HCT116 (cell line): ENCODE data around the gene RAI1. TPM values are rescaled to one million over a fixed set of nuclear protein-coding genes. Genes with fewer than 3 reads are reported as not detected.

Source experiments
- ATAC-seq: fragments of 200-7000 bp; cut with Tn5 transposase; 2 replicates; pipeline ENCODE4 v1.9.1; 2020; ENCODE audit warnings: mild to moderate bottlenecking, moderate library complexity
- BruUV-seq: library from RNA; stranded (reverse); fragments of 400-500 nt; replicated peaks from 2 replicates; lab custom pipeline; 2021; lab: Mats Ljungman, UMichigan
- CTCF ChIA-PET: fragments of 300-600 bp; sonication (Branson Sonifier 250); formaldehyde crosslinking; loops from one replicate; lab custom pipeline; 2021; ENCODE audit warnings: antibody characterized with exemption; lab: Charles Lee
- POLR2A ChIA-PET: fragments of 300-600, 350-600 bp; sonication (Branson Sonifier 250); formaldehyde crosslinking; loops from one replicate; lab custom pipeline; 2021; ENCODE audit warnings: antibody characterized with exemption; lab: Charles Lee
- RAD21 ChIA-PET, 2 experiments: fragments of 300-600 bp; sonication (Branson Sonifier 250); formaldehyde crosslinking; loops; one replicate each; lab custom pipeline; 2023; ENCODE audit warnings: low total read pairs in 2 of 2; ENCODE audit not compliant: uncharacterized antibody in 2 of 2, unreplicated experiment in 2 of 2, low non-redundant PET in 1 of 2; lab: Charles Lee
- DNase-seq: peaks from one replicate; pipeline ENCODE4 v3.0.0-alpha.2; 2010; ENCODE audit warnings: low read depth, low spot score
- H2AFZ ChIP-seq: fragments of 200-600 bp; shearing (Covaris generic), sonication (generic); 2 replicates; pipeline ENCODE4 v1.6.1; 2017; ENCODE audit warnings: low read depth, mixed run types, mixed read lengths, antibody characterized with exemption, low read length; ENCODE audit not compliant: poor library complexity, severe bottlenecking
- H3K27ac ChIP-seq: 2 replicates; pipeline ENCODE4 v1.5.1; 2012; ENCODE audit warnings: low read depth, low read length
- H3K27me3 ChIP-seq: fragments of 200-600 bp; sonication (generic); 2 replicates; pipeline ENCODE4 v1.6.1; 2016; ENCODE audit warnings: mixed run types, low read length, mixed read lengths; ENCODE audit not compliant: insufficient read depth
- H3K36me3 ChIP-seq, 2 experiments: fragments of 200-500 bp in 1 of 2; fragments of 200-600 bp in 1 of 2; sonication (Bioruptor generic) in 1 of 2; sonication (generic) in 1 of 2; 2 replicates each; pipeline versions ENCODE4 v1.5.1 to v1.6.1; 2014 to 2016; ENCODE audit warnings: low read length in 2 of 2, inconsistent platforms in 1 of 2, mixed read lengths in 1 of 2, mixed run types in 1 of 2; ENCODE audit not compliant: insufficient read depth in 2 of 2, control insufficient read depth in 1 of 2
- H3K4me1 ChIP-seq, 2 experiments: fragments of 200-600 bp in 1 of 2; sonication (generic) in 1 of 2; 2 replicates each; pipeline versions ENCODE4 v1.5.1 to v1.6.1; 2012 to 2017; ENCODE audit warnings: low read length in 2 of 2, inconsistent platforms in 1 of 2, mild to moderate bottlenecking in 1 of 2, mixed read lengths in 1 of 2, mixed run types in 1 of 2, moderate library complexity in 1 of 2; ENCODE audit not compliant: insufficient read depth in 2 of 2, control insufficient read depth in 1 of 2
- H3K4me2 ChIP-seq: fragments of 200-600 bp; sonication (generic); 2 replicates; pipeline ENCODE4 v1.6.1; 2017; ENCODE audit warnings: mixed run types, low read length, mixed read lengths
- H3K4me3 ChIP-seq, 2 experiments: fragments of 200-600 bp in 1 of 2; sonication (generic) in 1 of 2; replicated peaks in 1 of 2; 2 replicates each; pipeline ENCODE4 v1.5.1; 2011 to 2016; ENCODE audit warnings: low read length in 2 of 2, control low read depth in 1 of 2, low read depth in 1 of 2, mild to moderate bottlenecking in 1 of 2, mixed read lengths in 1 of 2, mixed run types in 1 of 2
- H3K79me2 ChIP-seq: fragments of 200-600 bp; sonication (generic); 2 replicates; pipeline ENCODE4 v1.6.1; 2017; ENCODE audit warnings: mild to moderate bottlenecking, mixed run types, low read length, moderate library complexity, mixed read lengths; ENCODE audit not compliant: insufficient read depth
- H3K9ac ChIP-seq: fragments of 200-600 bp; sonication (generic); 2 replicates; pipeline ENCODE4 v1.6.1; 2016; ENCODE audit warnings: low read length, mixed read lengths
- H3K9me2 ChIP-seq: fragments of 200-600 bp; sonication (generic), shearing (Covaris generic); 2 replicates; pipeline ENCODE4 v1.6.1; 2017; ENCODE audit warnings: mixed run types, mild to moderate bottlenecking, moderate library complexity; ENCODE audit not compliant: insufficient read depth
- H3K9me3 ChIP-seq, 2 experiments: fragments of 200-500 bp in 1 of 2; fragments of 200-600 bp in 1 of 2; sonication (Bioruptor generic) in 1 of 2; sonication (generic) in 1 of 2; 2 replicates each; pipeline ENCODE4 v1.6.1; 2014 to 2017; ENCODE audit warnings: low read length in 2 of 2, mixed read lengths in 2 of 2, inconsistent platforms in 1 of 2, low read depth in 1 of 2, mild to moderate bottlenecking in 1 of 2, mixed run types in 1 of 2, moderate library complexity in 1 of 2; ENCODE audit not compliant: control insufficient read depth in 1 of 2, insufficient read depth in 1 of 2
- H4K20me1 ChIP-seq: fragments of 200-600 bp; sonication (generic), shearing (Covaris generic); 2 replicates; pipeline ENCODE4 v1.6.1; 2017; ENCODE audit warnings: mixed run types, mild to moderate bottlenecking, moderate library complexity; ENCODE audit not compliant: insufficient read depth
- ATF3 ChIP-seq: IDR thresholded peaks from 2 replicates; pipeline ENCODE4 v1.6.1; 2012
- CEBPB ChIP-seq: IDR thresholded peaks from 2 replicates; pipeline ENCODE4 v1.6.1; 2012; ENCODE audit warnings: low read depth
- CTCF ChIP-seq, 3 experiments: fragments of 200-600 bp in 1 of 3; sonication (generic) in 1 of 3; IDR thresholded peaks in 2 of 3; conservative IDR thresholded peaks in 1 of 3; 2 replicates each; pipeline ENCODE4 v1.5.1; 2012 to 2017; ENCODE audit warnings: low read depth in 2 of 3, low read length in 2 of 3, antibody characterized with exemption in 1 of 3, borderline replicate concordance in 1 of 3, control low read depth in 1 of 3, mild to moderate bottlenecking in 1 of 3, mixed read lengths in 1 of 3, mixed run types in 1 of 3, moderate library complexity in 1 of 3; ENCODE audit not compliant: insufficient read depth in 1 of 3
- EGR1 ChIP-seq: IDR thresholded peaks from 2 replicates; pipeline ENCODE4 v1.6.1; 2012; ENCODE audit warnings: low read depth
- ELF1 ChIP-seq: IDR thresholded peaks from 2 replicates; pipeline ENCODE4 v1.6.1; 2012; ENCODE audit warnings: low read depth, borderline replicate concordance
- JUND ChIP-seq: IDR thresholded peaks from 2 replicates; pipeline ENCODE4 v1.6.1; 2012
- POLR2A ChIP-seq: IDR thresholded peaks from 2 replicates; pipeline ENCODE4 v1.7.0; 2011; ENCODE audit warnings: borderline replicate concordance; ENCODE audit not compliant: insufficient read depth, insufficient read length; ENCODE audit errors: extremely low read depth
- POLR2AphosphoS5 ChIP-seq: IDR thresholded peaks from 2 replicates; pipeline ENCODE4 v1.6.1; 2011; ENCODE audit warnings: mild to moderate bottlenecking, low read depth, low read length, moderate library complexity
- REST ChIP-seq: IDR thresholded peaks from 2 replicates; pipeline ENCODE4 v1.6.1; 2012; ENCODE audit warnings: low read depth
- SP1 ChIP-seq: IDR thresholded peaks from 2 replicates; pipeline ENCODE4 v1.6.1; 2012; ENCODE audit warnings: low read depth
- SRF ChIP-seq: IDR thresholded peaks from 2 replicates; pipeline ENCODE4 v1.6.1; 2012; ENCODE audit warnings: low read depth
- YY1 ChIP-seq: IDR thresholded peaks from 2 replicates; pipeline ENCODE4 v1.6.1; 2011; ENCODE audit warnings: low read length, low read depth, moderate library complexity, mild to moderate bottlenecking; ENCODE audit not compliant: insufficient replicate concordance; ENCODE audit errors: extremely low read depth
- ZFX ChIP-seq: fragments of 450-650 bp; IDR thresholded peaks from 2 replicates; pipeline ENCODE4 v1.6.1; 2017
- intact Hi-C: fragments of 100-400 bp; cut with micrococcal nuclease; formaldehyde crosslinking; loops from 2 replicates; pipeline ENCODE4 v1.10.0; 2022
- total RNA-seq: library from RNA; stranded (reverse); gene quantifications from one replicate; pipeline ENCODE4 v1.2.1, GENCODE V29; 2021; ENCODE audit not compliant: unreplicated experiment

Gene RAI1
- total RNA-seq, 1 experiment from 2014 or later = 38.5 TPM

- CTCF ChIA-PET = no interaction called here
- Histone ChIP-seq H2AFZ (no peak overlapping the region), H3K36me3 (peaks cover 3 to 17% of the 10 kb centered on the region in 2 experiments; a peak in 2 of 4 replicates), H3K9me3 (no peaks in the 10 kb centered on the region), H3K4me2 (no peak overlapping the region), H3K79me2 (peaks cover 96% of the 10 kb centered on the region), H3K9me2 (no peaks in the 10 kb centered on the region), H3K4me3 (no peak overlapping the region), H3K4me1 (peaks cover 17 to 53% of the 10 kb centered on the region in 2 experiments; a peak in 3 of 4 replicates), H4K20me1 (no peaks in the 10 kb centered on the region; the same call in 1 of the 2 replicates), H3K9ac (no peak overlapping the region), H3K27ac (peak overlapping the region; percentile 12; the same call in 1 of the 2 replicates), H3K27me3 (no peaks in the 10 kb centered on the region)
- POLR2A ChIA-PET = no interaction called here
- no TSS peak for BruUV-seq
- TF ChIP-seq JUND (no peak), SP1 (no peak)
- intact Hi-C loops = no loop called here
- DNase-seq = no peak
- ATAC-seq = no peak
- RAD21 ChIA-PET = no interaction called here
Measured at GRCh38 chr17:17702449-17703139, 21.3 kb downstream of the RAI1 start.

GRCh38 chr17:17703140-17703919, 22.1 kb downstream of the RAI1 start:
- Histone ChIP-seq H3K9me3 (no peaks in the 10 kb centered on the region), H3K9me2 (no peaks in the 10 kb centered on the region), H3K4me3 (no peak overlapping the region), H3K9ac (no peak overlapping the region), H3K27ac (peak overlapping the region; percentile 12; the same call in 1 of the 2 replicates), H3K4me2 (no peak overlapping the region), H3K27me3 (no peaks in the 10 kb centered on the region), H3K4me1 (peaks cover 15 to 46% of the 10 kb centered on the region in 2 experiments; a peak in 3 of 4 replicates), H4K20me1 (no peaks in the 10 kb centered on the region; the same call in 1 of the 2 replicates), H3K79me2 (peaks cover 93% of the 10 kb centered on the region), H3K36me3 (peaks cover 3 to 17% of the 10 kb centered on the region in 2 experiments; a peak in 2 of 4 replicates), H2AFZ (no peak overlapping the region)
- no TSS peak for BruUV-seq
- DNase-seq (no peak), ATAC-seq (no peak)
- CTCF ChIA-PET = no interaction called here
- POLR2A ChIA-PET = no interaction called here
- RAD21 ChIA-PET = no interaction called here
- intact Hi-C loops = no loop called here
- TF ChIP-seq JUND = no peak
- TF ChIP-seq REST = no peak
- no peak for TF ChIP-seq POLR2A
- TF ChIP-seq YY1 = no peak
- TF ChIP-seq ZFX = no peak
- no peak for TF ChIP-seq EGR1
- TF ChIP-seq CTCF (IDR thresholded peaks at IDR 0.05 in 2 of 3, conservative IDR thresholded peaks at IDR 0.05 in 1 of 3; ENCODE audit: borderline replicate concordance in 1 of 3, insufficient read depth in 1 of 3, low read depth in 2 of 3, low read length in 2 of 3) = no peak
- TF ChIP-seq CEBPB = no peak
- no peak for TF ChIP-seq POLR2AphosphoS5
- TF ChIP-seq ELF1 = no peak
- no peak for TF ChIP-seq SRF
- TF ChIP-seq ATF3 = no peak
- TF ChIP-seq SP1 = no peak
